Kidney (tissue), 14 donors: ENCODE measurements around the gene GSN. TPM values are rescaled to one million over a fixed set of nuclear protein-coding genes. Genes with fewer than 3 reads are reported as not detected.

Source experiments
- DNase-seq, 5 donors: peaks; one replicate each; pipeline ENCODE4 v3.0.0-alpha.2; 2013 to 2020
- FAIRE-seq: peaks from 2 replicates; lab custom pipeline; 2012; peaks lifted over from hg19 to GRCh38; lab: Jason Lieb, UNC
- H3K27ac ChIP-seq, 2 donors: one replicate each; pipeline ENCODE4 v1.7.0; 2013; ENCODE audit warnings: low read depth in 2 of 2, low read length in 2 of 2, inconsistent platforms in 1 of 2
- H3K27me3 ChIP-seq: one replicate; pipeline ENCODE4 v1.7.1; 2013; ENCODE audit warnings: low read length, inconsistent platforms; ENCODE audit not compliant: control insufficient read depth, insufficient read depth
- H3K36me3 ChIP-seq, 3 donors: one replicate each; pipeline versions ENCODE4 v1.7.0 to v1.7.1; 2013; ENCODE audit warnings: low read length in 3 of 3, control low read depth in 1 of 3, inconsistent platforms in 1 of 3; ENCODE audit not compliant: insufficient read depth in 3 of 3, control insufficient read depth in 2 of 3
- H3K4me1 ChIP-seq, 3 donors: one replicate each; pipeline versions ENCODE4 v1.7.0 to v1.7.1; 2013; ENCODE audit warnings: low read length in 3 of 3, inconsistent platforms in 1 of 3, low read depth in 1 of 3; ENCODE audit not compliant: control insufficient read depth in 2 of 3, insufficient read depth in 2 of 3
- H3K4me3 ChIP-seq, 3 donors: one replicate each; pipeline versions ENCODE4 v1.7.0 to v1.8.1; 2013; ENCODE audit warnings: low read length in 3 of 3, control low read depth in 1 of 3, inconsistent platforms in 1 of 3
- H3K9ac ChIP-seq, 3 donors: one replicate each; pipeline versions ENCODE4 v1.7.0 to v1.7.1; 2013; ENCODE audit warnings: low read length in 3 of 3, control low read depth in 1 of 3, inconsistent platforms in 1 of 3
- H3K9me3 ChIP-seq, 3 donors: one replicate each; pipeline versions ENCODE4 v1.7.0 to v1.7.1; 2013; ENCODE audit warnings: low read length in 3 of 3, control low read depth in 1 of 3, inconsistent platforms in 1 of 3; ENCODE audit not compliant: control insufficient read depth in 2 of 3, insufficient read depth in 1 of 3
- CTCF ChIP-seq: IDR thresholded peaks from 3 replicates; pipeline ENCODE4 v1.5.1; 2012; ENCODE audit warnings: mild to moderate bottlenecking, moderate library complexity, borderline replicate concordance; ENCODE audit not compliant: insufficient read depth; ENCODE audit errors: extremely low read depth
- intact Hi-C: fragments of 100-400 bp; cut with DNase I; formaldehyde crosslinking; loops from one replicate; pipeline ENCODE4 v1.11.1; 2022
- polyA plus RNA-seq: library from polyadenylated mRNA; stranded (reverse); fragments of 350-450 nt; fragmentation: Illumina TruSeq; extraction: RNeasy Lipid Tissue Mini Kit (QIAGEN cat#74804); gene quantifications from one replicate; pipeline ENCODE4 v1.2.3, GENCODE V29; 2014; ENCODE audit warnings: low read depth, low replicate concordance; ENCODE audit not compliant: insufficient read depth
- total RNA-seq: library from RNA; stranded (reverse); fragmentation: NEBNext Ultra II Directional; extraction: Animal tissue kit (Norgen Biotek cat#: 25700); gene quantifications from one replicate; pipeline ENCODE4 v1.2.1, GENCODE V29; 2021
- donor health status: control.
- donor health status: control.
- donor health status: control.
- donor health status: control.
- donor health status: control.
- donor health status: DM: yes; HTN: yes; CAD: no.
- donor health status: Normal renal cell carcinoma (clear cell type).

Gene GSN
- total and polyA plus RNA-seq, 2 donors from 2014 or later, result 235 to 511 TPM

GRCh38 chr9:121219530-121219929 is 48.4 kb upstream of the GSN start:
- Histone ChIP-seq H3K27me3 (no peaks in the 10 kb centered on the region), H3K4me3 (no peak overlapping the region), H3K36me3 (no peaks in the 10 kb centered on the region), H3K27ac (no peak overlapping the region), H3K4me1 (peaks cover 0 to 7% (median 2%) of the 10 kb centered on the region in 3 donors), H3K9ac (no peak overlapping the region), H3K9me3 (no peaks in the 10 kb centered on the region)
- FAIRE-seq (no peak), DNase-seq (no peak)
- TF ChIP-seq CTCF, result no peak
- intact Hi-C loops, result loop anchor here (10.0 kb wide), 1 partner anchor 175 kb away; no protein-coding TSS in a partner anchor

GRCh38 chr9:121220996-121221663 is 46.8 kb upstream of the GSN start:
- no peak overlapping the region for H3K9ac ChIP-seq
- no peaks in the 10 kb centered on the region for H3K36me3 ChIP-seq
- FAIRE-seq, result no peak
- no peaks in the 10 kb centered on the region for H3K27me3 ChIP-seq
- peaks cover 0 to 7% (median 2%) of the 10 kb centered on the region in 3 donors for H3K4me1 ChIP-seq
- DNase-seq, result no peak
- intact Hi-C loops, result no loop called here
- no peak for TF ChIP-seq CTCF
- H3K4me3 ChIP-seq, result no peak overlapping the region
- no peak overlapping the region for H3K27ac ChIP-seq
- H3K9me3 ChIP-seq, result no peaks in the 10 kb centered on the region

GRCh38 chr9:121221664-121222055 is 46.3 kb upstream of the GSN start:
- Histone ChIP-seq H3K4me1 (peaks cover 0 to 7% (median 2%) of the 10 kb centered on the region in 3 donors), H3K4me3 (no peak overlapping the region), H3K36me3 (no peaks in the 10 kb centered on the region), H3K27ac (no peak overlapping the region), H3K9ac (no peak overlapping the region), H3K9me3 (no peaks in the 10 kb centered on the region), H3K27me3 (no peaks in the 10 kb centered on the region)
- intact Hi-C loops, result no loop called here
- TF ChIP-seq CTCF, result no peak
- DNase-seq, result no peak
- no peak for FAIRE-seq
